ENCODE measurements around the gene HES4.
A peak's percentile ranks its signal among the peaks of the same experiment; 100 is the strongest.
"Not testable (repeated sequence)": the region's sequence is repeated elsewhere in the genome, so short reads cannot be mapped to it uniquely, and the experiment has no call there.

The HES4 gene

GRCh38 chr1:978835-979743, 20.8 kb downstream of the HES4 start:
- no peak for DNase-seq

- no peak for DNase-seq
Observed at GRCh38 chr1:978069-978834, 21.6 kb downstream of the HES4 start.

- not testable (repeated sequence) for DNase-seq
Observed at GRCh38 chr1:976791-977190, 23.1 kb downstream of the HES4 start.

GRCh38 chr1:975896-976683, 23.8 kb downstream of the HES4 start:
- DNase-seq = peak; percentile 52 to 86

GRCh38 chr1:975365-975764, 24.5 kb downstream of the HES4 start:
- DNase-seq = no peak

- no peak for DNase-seq
Observed at GRCh38 chr1:974687-975328, 25.1 kb downstream of the HES4 start.

GRCh38 chr1:974293-974640, 25.6 kb downstream of the HES4 start:
- no peak for DNase-seq

GRCh38 chr1:973459-974292, 26.2 kb downstream of the HES4 start:
- DNase-seq = no peak

- no peak for DNase-seq
Observed at GRCh38 chr1:972726-973458, 27.0 kb downstream of the HES4 start.

- no peak for DNase-seq
Observed at GRCh38 chr1:971751-972506, 28.0 kb downstream of the HES4 start.

GRCh38 chr1:970973-971730, 28.7 kb downstream of the HES4 start:
- DNase-seq = no peak

- no peak for DNase-seq
Observed at GRCh38 chr1:970242-970972, 29.5 kb downstream of the HES4 start.

GRCh38 chr1:969260-969855, 30.5 kb downstream of the HES4 start:
- DNase-seq = no peak

GRCh38 chr1:967466-968343, 32.2 kb downstream of the HES4 start:
- no peak for DNase-seq

GRCh38 chr1:966704-967300, 33.1 kb downstream of the HES4 start:
- peak in 1 of 2 experiments; percentile 62 for DNase-seq

- no peak for DNase-seq
Observed at GRCh38 chr1:966135-966703, 33.7 kb downstream of the HES4 start, which contains the start of gene PLEKHN1. Gene PLEKHN1, plus strand, starts transcription at chr1:966482. Its CDS starts 50 bp downstream, at chr1:966532.

Measured in NCI-H526 (cell line).